ENCODE results near the gene CCNJL.

CCNJL gene

GRCh38 chr5:160291467-160291866 is 20.9 kb downstream of the CCNJL start:
- no peak for DNase-seq (ENCODE audit: low read depth in 2 of 2)

- no peak for DNase-seq (ENCODE audit: low read depth in 2 of 2)
Observed at GRCh38 chr5:160290751-160291150, 21.6 kb downstream of the CCNJL start.

- no peak for DNase-seq (ENCODE audit: low read depth in 2 of 2)
Observed at GRCh38 chr5:160289721-160290120, 22.6 kb downstream of the CCNJL start.

GRCh38 chr5:160289356-160289651 is 23.1 kb downstream of the CCNJL start:
- DNase-seq (ENCODE audit: low read depth in 2 of 2): no peak

- DNase-seq (ENCODE audit: low read depth in 2 of 2): no peak
Observed at GRCh38 chr5:160287378-160288051, 24.8 kb downstream of the CCNJL start.

GRCh38 chr5:160286947-160287346 is 25.4 kb downstream of the CCNJL start:
- DNase-seq (ENCODE audit: low read depth in 2 of 2): no peak

GRCh38 chr5:160285316-160285715 is 27.0 kb downstream of the CCNJL start:
- DNase-seq (ENCODE audit: low read depth in 2 of 2): no peak

- DNase-seq (ENCODE audit: low read depth in 2 of 2): no peak
Observed at GRCh38 chr5:160284291-160284873, 28.0 kb downstream of the CCNJL start.

GRCh38 chr5:160281275-160281674 is 31.1 kb downstream of the CCNJL start:
- no peak for DNase-seq (ENCODE audit: low read depth in 2 of 2)

GRCh38 chr5:160280384-160281095 is 31.8 kb downstream of the CCNJL start:
- no peak for DNase-seq (ENCODE audit: low read depth in 2 of 2)

- DNase-seq (ENCODE audit: low read depth in 2 of 2): no peak
Observed at GRCh38 chr5:160278343-160278742, 34.0 kb downstream of the CCNJL start.

GRCh38 chr5:160274483-160274931 is 37.9 kb downstream of the CCNJL start:
- no peak for DNase-seq (ENCODE audit: low read depth in 2 of 2)

- no peak for DNase-seq (ENCODE audit: low read depth in 2 of 2)
Observed at GRCh38 chr5:160272889-160273288, 39.5 kb downstream of the CCNJL start.

- DNase-seq (ENCODE audit: low read depth in 2 of 2): no peak
Observed at GRCh38 chr5:160272264-160272663, 40.1 kb downstream of the CCNJL start.

GRCh38 chr5:160271836-160272235 is 40.5 kb downstream of the CCNJL start:
- DNase-seq (ENCODE audit: low read depth in 2 of 2): no peak

- DNase-seq (ENCODE audit: low read depth in 2 of 2): no peak
Observed at GRCh38 chr5:160271396-160271795, 41.0 kb downstream of the CCNJL start.

- DNase-seq (ENCODE audit: low read depth in 2 of 2): no peak
Observed at GRCh38 chr5:160270704-160271103, 41.7 kb downstream of the CCNJL start.

GRCh38 chr5:160269017-160269416 is 43.3 kb downstream of the CCNJL start:
- peak in 1 of 2 donors; percentile 17 for DNase-seq (ENCODE audit: low read depth in 2 of 2)

- no peak for DNase-seq (ENCODE audit: low read depth in 2 of 2)
Observed at GRCh38 chr5:160268121-160268520, 44.2 kb downstream of the CCNJL start.

GRCh38 chr5:160266752-160267345 is 45.5 kb downstream of the CCNJL start:
- no peak for DNase-seq (ENCODE audit: low read depth in 2 of 2)

GRCh38 chr5:160266044-160266443 is 46.3 kb downstream of the CCNJL start:
- DNase-seq (ENCODE audit: low read depth in 2 of 2): no peak

- DNase-seq (ENCODE audit: low read depth in 2 of 2): no peak
Observed at GRCh38 chr5:160263326-160263855, 49.0 kb downstream of the CCNJL start.
